ENCODE results near the gene GRIA3. TPM values are rescaled to one million over a fixed set of nuclear protein-coding genes. Genes with fewer than 3 reads are reported as not detected.

GRIA3 gene
- total RNA-seq, 1 experiment from 2014 or later = 1.4 TPM

DNA sequence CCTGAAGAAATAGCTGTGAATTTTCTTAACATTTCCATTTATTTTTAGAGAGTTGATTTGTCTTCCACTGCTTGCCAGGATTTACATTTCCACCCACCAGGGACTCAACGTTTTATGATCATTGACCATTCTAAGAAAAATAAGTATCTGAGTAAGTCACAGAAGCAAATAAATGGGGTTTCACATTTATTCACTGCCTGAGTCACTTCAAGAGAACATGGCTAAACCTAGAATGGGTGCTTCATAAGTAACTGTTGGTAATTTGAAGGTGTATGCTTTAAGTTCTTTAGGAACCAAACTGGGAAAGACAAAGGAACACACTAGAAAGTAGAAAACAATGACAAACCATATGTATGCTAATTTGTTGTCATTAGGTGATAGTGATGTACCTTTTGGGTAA is 43.2 kb upstream of the GRIA3 start:
- Histone ChIP-seq H3K4me2 (ENCODE audit: insufficient read depth, insufficient read length, low read length) (no peak overlapping the region), H3K27me3 (ENCODE audit: insufficient read depth, low read length) (no peaks in the 10 kb centered on the region), H3K18ac (ENCODE audit: insufficient read length, low read depth, low read length) (no peak overlapping the region), H3K56ac (ENCODE audit: insufficient read length, low read depth, low read length) (no peak overlapping the region), H3K9ac (ENCODE audit: extremely low read depth, insufficient read length, low read length) (no peak overlapping the region), H3K79me1 (ENCODE audit: insufficient read depth, low read depth, low read length, poor library complexity, severe bottlenecking) (no peaks in the 10 kb centered on the region), H3K23me2 (ENCODE audit: insufficient read length, low read depth, low read length, poor library complexity, severe bottlenecking) (no peaks in the 10 kb centered on the region), H2BK5ac (ENCODE audit: insufficient read length, low read length) (no peak overlapping the region), H3K23ac (ENCODE audit: insufficient read length, low read depth, low read length) (no peak overlapping the region), H3K4me1 (ENCODE audit: insufficient read depth, low read length) (no peaks in the 10 kb centered on the region), H3K14ac (ENCODE audit: insufficient read depth, low read length) (no peak overlapping the region), H3K9me3 (ENCODE audit: control insufficient read depth, low read depth, low read length) (no peaks in the 10 kb centered on the region), H4K91ac (ENCODE audit: insufficient read length, low read depth, low read length) (no peak overlapping the region), H4K20me1 (ENCODE audit: control insufficient read depth, insufficient read depth, insufficient read length) (no peaks in the 10 kb centered on the region), H2BK20ac (ENCODE audit: low read depth, low read length, poor library complexity, severe bottlenecking) (no peak overlapping the region), H3K27ac (ENCODE audit: insufficient read length, low read depth, low read length) (no peak overlapping the region), H4K5ac (ENCODE audit: insufficient read length, low read depth, low read length) (no peak overlapping the region), H2BK15ac (ENCODE audit: low read depth, low read length) (no peak overlapping the region), H2AFZ (ENCODE audit: low read length) (no peak overlapping the region), H3K4ac (ENCODE audit: low read depth, low read length) (no peak overlapping the region), H2BK120ac (ENCODE audit: low read depth, low read length, poor library complexity, severe bottlenecking) (no peak overlapping the region), H2BK12ac (ENCODE audit: insufficient read length, low read depth, low read length) (no peak overlapping the region), H2AK5ac (ENCODE audit: insufficient read length, low read length) (no peak overlapping the region), H3T11ph (ENCODE audit: low read length) (no peak overlapping the region), H3K79me2 (ENCODE audit: insufficient read depth, low read length) (no peaks in the 10 kb centered on the region), H4K8ac (replicated peaks; ENCODE audit: insufficient read length, low read depth, low read length) (no peak overlapping the region)
- H3K9me3 Mint-ChIP-seq = peaks cover 0 to 45% of the 10 kb centered on the region in 2 experiments; a peak in 2 of 5 replicates
- H3K27ac Mint-ChIP-seq = no peak overlapping the region
- H3K36me3 Mint-ChIP-seq (ENCODE audit: insufficient read depth in 1 of 3, low read depth in 3 of 3) = no peaks in the 10 kb centered on the region
- no peak overlapping the region for H3K4me3 Mint-ChIP-seq
- H3K4me1 Mint-ChIP-seq = peaks cover 7% of the 10 kb centered on the region in 2 experiments; a peak in 2 of 4 replicates
- TF ChIP-seq, protein P1, sequence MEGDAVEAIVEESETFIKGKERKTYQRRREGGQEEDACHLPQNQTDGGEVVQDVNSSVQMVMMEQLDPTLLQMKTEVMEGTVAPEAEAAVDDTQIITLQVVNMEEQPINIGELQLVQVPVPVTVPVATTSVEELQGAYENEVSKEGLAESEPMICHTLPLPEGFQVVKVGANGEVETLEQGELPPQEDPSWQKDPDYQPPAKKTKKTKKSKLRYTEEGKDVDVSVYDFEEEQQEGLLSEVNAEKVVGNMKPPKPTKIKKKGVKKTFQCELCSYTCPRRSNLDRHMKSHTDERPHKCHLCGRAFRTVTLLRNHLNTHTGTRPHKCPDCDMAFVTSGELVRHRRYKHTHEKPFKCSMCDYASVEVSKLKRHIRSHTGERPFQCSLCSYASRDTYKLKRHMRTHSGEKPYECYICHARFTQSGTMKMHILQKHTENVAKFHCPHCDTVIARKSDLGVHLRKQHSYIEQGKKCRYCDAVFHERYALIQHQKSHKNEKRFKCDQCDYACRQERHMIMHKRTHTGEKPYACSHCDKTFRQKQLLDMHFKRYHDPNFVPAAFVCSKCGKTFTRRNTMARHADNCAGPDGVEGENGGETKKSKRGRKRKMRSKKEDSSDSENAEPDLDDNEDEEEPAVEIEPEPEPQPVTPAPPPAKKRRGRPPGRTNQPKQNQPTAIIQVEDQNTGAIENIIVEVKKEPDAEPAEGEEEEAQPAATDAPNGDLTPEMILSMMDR (conservative IDR thresholded peaks at IDR 0.05) = no peak
- DNase-seq = no peak
- WGBS (ENCODE audit: extremely low coverage, insufficient read length, low lambda C conversion rate) = no CpG with 5 or more reads among the region's 1 CpG
- H3K27me3 Mint-ChIP-seq (ENCODE audit: low read depth) = no peaks in the 10 kb centered on the region

Data from H9 (cell line).